Liver (tissue), 9 donors: ENCODE measurements around the gene ZNF491. TPM values are rescaled to one million over a fixed set of nuclear protein-coding genes. Genes with fewer than 3 reads are reported as not detected.

Source experiments
- DNase-seq: peaks from one replicate; pipeline ENCODE4 v3.0.0-alpha.2; 2017; ENCODE audit warnings: low spot score
- H3K27ac ChIP-seq, 2 donors: one replicate each; pipeline ENCODE4 v1.7.0; 2013; ENCODE audit warnings: inconsistent platforms in 2 of 2, low read length in 2 of 2, control low read depth in 1 of 2, low read depth in 1 of 2, mild to moderate bottlenecking in 1 of 2
- H3K27me3 ChIP-seq, 4 donors: one replicate each; pipeline versions ENCODE4 v1.6.1 to v1.7.0; 2013; ENCODE audit warnings: low read length in 3 of 4, inconsistent platforms in 1 of 4, mild to moderate bottlenecking in 1 of 4, moderate library complexity in 1 of 4; ENCODE audit not compliant: control insufficient read depth in 4 of 4, insufficient read depth in 4 of 4
- H3K36me3 ChIP-seq, 4 donors: one replicate each; pipeline versions ENCODE4 v1.6.1 to v1.7.0; 2013; ENCODE audit warnings: low read length in 3 of 4, mild to moderate bottlenecking in 3 of 4, low read depth in 1 of 4, moderate library complexity in 1 of 4; ENCODE audit not compliant: control insufficient read depth in 4 of 4, insufficient read depth in 3 of 4
- H3K4me1 ChIP-seq, 4 donors: one replicate each; pipeline versions ENCODE4 v1.6.1 to v1.7.0; 2013; ENCODE audit warnings: low read length in 3 of 4, mild to moderate bottlenecking in 3 of 4, moderate library complexity in 1 of 4; ENCODE audit not compliant: control insufficient read depth in 4 of 4, insufficient read depth in 4 of 4
- H3K4me3 ChIP-seq, 3 donors: one replicate each; pipeline versions ENCODE4 v1.6.1 to v1.7.0; 2013; ENCODE audit warnings: low read length in 3 of 3, control low read depth in 1 of 3, low read depth in 1 of 3, mild to moderate bottlenecking in 1 of 3
- H3K9ac ChIP-seq, 2 donors: one replicate each; pipeline ENCODE4 v1.7.0; 2013; ENCODE audit warnings: low read length in 2 of 2, mild to moderate bottlenecking in 2 of 2, moderate library complexity in 2 of 2, control low read depth in 1 of 2, low read depth in 1 of 2
- H3K9me3 ChIP-seq, 4 donors: one replicate each; pipeline versions ENCODE4 v1.6.1 to v1.7.0; 2013; ENCODE audit warnings: low read length in 3 of 4; ENCODE audit not compliant: control insufficient read depth in 4 of 4
- EGR1 ChIP-seq, 2 donors: IDR thresholded peaks; 2 replicates each; pipeline ENCODE4 v1.6.1; 2016 to 2018; ENCODE audit warnings: antibody characterized with exemption in 2 of 2, low read depth in 2 of 2
- FOXA1 ChIP-seq: IDR thresholded peaks from 2 replicates; pipeline ENCODE4 v1.6.1; 2016; ENCODE audit warnings: antibody characterized with exemption
- HNF4A ChIP-seq, 2 donors: conservative IDR thresholded peaks; 2 replicates each; pipeline ENCODE4 v1.6.1; 2016; ENCODE audit warnings: antibody characterized with exemption in 2 of 2, mild to moderate bottlenecking in 2 of 2
- JUND ChIP-seq, 2 donors: IDR thresholded peaks; 2 replicates each; pipeline ENCODE4 v1.6.1; 2016; ENCODE audit warnings: antibody characterized with exemption in 2 of 2
- RAD21 ChIP-seq, 2 donors: IDR thresholded peaks; 2 replicates each; pipeline ENCODE4 v1.6.1; 2016; ENCODE audit warnings: antibody characterized with exemption in 2 of 2, mild to moderate bottlenecking in 2 of 2
- RXRA ChIP-seq, 2 donors: IDR thresholded peaks; 2 replicates each; pipeline ENCODE4 v1.6.1; 2017 to 2018; ENCODE audit warnings: antibody characterized with exemption in 2 of 2, mild to moderate bottlenecking in 1 of 2
- SP1 ChIP-seq: IDR thresholded peaks from 2 replicates; pipeline ENCODE4 v1.6.1; 2018; ENCODE audit warnings: antibody characterized with exemption, mild to moderate bottlenecking
- TAF1 ChIP-seq: conservative IDR thresholded peaks from 2 replicates; pipeline ENCODE4 v1.6.1; 2016; ENCODE audit warnings: antibody characterized with exemption, mild to moderate bottlenecking
- YY1 ChIP-seq: IDR thresholded peaks from 2 replicates; pipeline ENCODE4 v1.6.1; 2016; ENCODE audit warnings: antibody characterized with exemption, mild to moderate bottlenecking
- WGBS: extraction: QIAGEN DNeasy Blood & Tissue Kit; methylation state at CpG from one replicate; pipeline ENCODE4 v1.1.7; 2013; 5-methylcytosine and 5-hydroxymethylcytosine counted together
- polyA plus RNA-seq, 2 donors: library from polyadenylated mRNA; stranded (reverse) in 1 of 2; unstranded in 1 of 2; fragments of 200-250 nt in 1 of 2; fragments of >200 nt in 1 of 2; fragmentation: Nextera tagmentation in 1 of 2; extraction: Ambion mirVana in 1 of 2; gene quantifications; one replicate each; pipeline versions ENCODE4 v1.2.1 to v1.2.3, GENCODE V29; 2013 to 2015
- total RNA-seq, 2 donors: library from RNA; depleted of rRNA; stranded (reverse); fragments of >200 nt; gene quantifications; one replicate each; pipeline ENCODE4 v1.2.3, GENCODE V29; 2014
- TF ChIP-seq, protein P1 (sequence below): IDR thresholded peaks from 2 replicates; pipeline ENCODE4 v1.6.1; 2016; ENCODE audit warnings: antibody characterized with exemption
- TF ChIP-seq, protein P2 (sequence below): IDR thresholded peaks from 2 replicates; pipeline ENCODE4 v1.6.1; 2016; ENCODE audit warnings: antibody characterized with exemption, mild to moderate bottlenecking
- TF ChIP-seq, protein P3 (sequence below): fragments of 150-350 bp; IDR thresholded peaks from 2 replicates; pipeline ENCODE4 v1.5.1; 2017; ENCODE audit warnings: improper control_type of control experiment, low read depth, low read length; ENCODE audit not compliant: missing input control
- TF ChIP-seq, protein P4 (sequence below): IDR thresholded peaks from 2 replicates; pipeline ENCODE4 v1.6.1; 2016; ENCODE audit warnings: antibody characterized with exemption
- TF ChIP-seq, protein P5 (sequence below): IDR thresholded peaks from 2 replicates; pipeline ENCODE4 v1.6.1; 2016; ENCODE audit warnings: antibody characterized with exemption
- donor health status: healthy.
- donor health status: healthy.
- donor health status: healthy.
- donor health status: healthy.
- donor health status: healthy.

The ZNF491 gene
- 1 to 10 TPM in 1 of 2 donors, under 1 TPM in 1; 0.98 to 1.8 TPM for total RNA-seq
- polyA plus RNA-seq: under 1 TPM; 0.24 to 0.51 TPM

DNA sequence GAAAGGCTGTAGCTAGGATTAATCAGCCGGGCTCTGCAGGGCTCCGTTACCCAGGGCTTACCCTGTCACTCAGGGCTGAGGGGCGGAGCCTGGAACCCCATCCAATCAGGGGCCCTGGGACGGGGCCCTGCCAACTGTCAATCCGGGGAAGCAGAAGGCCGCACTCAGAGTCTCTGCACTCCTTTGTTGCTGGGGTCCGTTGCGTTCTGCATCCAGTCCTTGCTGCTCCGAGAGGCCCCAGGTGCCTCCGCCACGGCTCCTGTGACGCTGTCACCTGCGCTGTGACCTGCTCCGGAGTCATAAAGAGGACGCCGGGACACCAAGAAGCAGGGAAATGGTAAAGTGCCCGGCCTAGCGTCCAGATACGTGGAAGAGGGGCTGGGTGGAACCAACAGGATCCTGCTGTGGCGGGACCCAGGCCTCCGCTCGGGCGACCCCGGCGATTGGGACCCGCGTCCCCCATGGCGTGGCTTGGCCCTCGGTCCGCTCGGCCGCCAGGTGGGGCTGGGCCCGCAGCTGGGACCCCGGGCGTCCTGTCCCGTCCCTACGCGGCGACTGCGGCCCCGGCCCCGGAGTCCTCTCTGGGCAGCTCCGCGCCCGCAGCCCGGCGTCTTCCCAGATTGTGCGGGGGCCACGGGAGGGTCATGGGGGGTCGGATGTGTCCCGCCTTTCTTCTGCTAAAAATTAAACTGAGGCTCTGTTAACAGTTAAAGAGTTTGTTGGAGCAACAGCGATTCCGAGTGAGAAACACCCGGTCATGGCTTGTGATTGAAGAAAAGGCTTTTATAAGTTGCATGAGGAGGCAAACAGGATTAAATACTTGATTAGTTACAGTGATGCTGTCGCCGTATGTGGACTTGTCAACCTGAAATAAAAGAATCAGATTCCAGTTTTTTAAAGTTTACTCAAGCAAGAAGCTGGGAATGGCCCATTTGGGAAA, at the start of gene ZNF491:
ZNF491 (plus strand) TSS at position 133 of the 940 bp plus-strand sequence. CDS start 7,431 bp downstream, outside the sequence.
- peaks cover 0 to 11% (median 0%) of the 10 kb centered on the region in 4 donors for H3K9me3 ChIP-seq
- peak; percentile 93 for DNase-seq
- peaks cover 6 to 14% (median 12%) of the 10 kb centered on the region in 4 donors for H3K4me1 ChIP-seq
- no peaks in the 10 kb centered on the region for H3K36me3 ChIP-seq
- TF ChIP-seq, protein P1, sequence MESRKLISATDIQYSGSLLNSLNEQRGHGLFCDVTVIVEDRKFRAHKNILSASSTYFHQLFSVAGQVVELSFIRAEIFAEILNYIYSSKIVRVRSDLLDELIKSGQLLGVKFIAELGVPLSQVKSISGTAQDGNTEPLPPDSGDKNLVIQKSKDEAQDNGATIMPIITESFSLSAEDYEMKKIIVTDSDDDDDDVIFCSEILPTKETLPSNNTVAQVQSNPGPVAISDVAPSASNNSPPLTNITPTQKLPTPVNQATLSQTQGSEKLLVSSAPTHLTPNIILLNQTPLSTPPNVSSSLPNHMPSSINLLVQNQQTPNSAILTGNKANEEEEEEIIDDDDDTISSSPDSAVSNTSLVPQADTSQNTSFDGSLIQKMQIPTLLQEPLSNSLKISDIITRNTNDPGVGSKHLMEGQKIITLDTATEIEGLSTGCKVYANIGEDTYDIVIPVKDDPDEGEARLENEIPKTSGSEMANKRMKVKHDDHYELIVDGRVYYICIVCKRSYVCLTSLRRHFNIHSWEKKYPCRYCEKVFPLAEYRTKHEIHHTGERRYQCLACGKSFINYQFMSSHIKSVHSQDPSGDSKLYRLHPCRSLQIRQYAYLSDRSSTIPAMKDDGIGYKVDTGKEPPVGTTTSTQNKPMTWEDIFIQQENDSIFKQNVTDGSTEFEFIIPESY: peak; percentile 21
- peak; percentile 27 for TF ChIP-seq YY1
- TF ChIP-seq, protein P2, sequence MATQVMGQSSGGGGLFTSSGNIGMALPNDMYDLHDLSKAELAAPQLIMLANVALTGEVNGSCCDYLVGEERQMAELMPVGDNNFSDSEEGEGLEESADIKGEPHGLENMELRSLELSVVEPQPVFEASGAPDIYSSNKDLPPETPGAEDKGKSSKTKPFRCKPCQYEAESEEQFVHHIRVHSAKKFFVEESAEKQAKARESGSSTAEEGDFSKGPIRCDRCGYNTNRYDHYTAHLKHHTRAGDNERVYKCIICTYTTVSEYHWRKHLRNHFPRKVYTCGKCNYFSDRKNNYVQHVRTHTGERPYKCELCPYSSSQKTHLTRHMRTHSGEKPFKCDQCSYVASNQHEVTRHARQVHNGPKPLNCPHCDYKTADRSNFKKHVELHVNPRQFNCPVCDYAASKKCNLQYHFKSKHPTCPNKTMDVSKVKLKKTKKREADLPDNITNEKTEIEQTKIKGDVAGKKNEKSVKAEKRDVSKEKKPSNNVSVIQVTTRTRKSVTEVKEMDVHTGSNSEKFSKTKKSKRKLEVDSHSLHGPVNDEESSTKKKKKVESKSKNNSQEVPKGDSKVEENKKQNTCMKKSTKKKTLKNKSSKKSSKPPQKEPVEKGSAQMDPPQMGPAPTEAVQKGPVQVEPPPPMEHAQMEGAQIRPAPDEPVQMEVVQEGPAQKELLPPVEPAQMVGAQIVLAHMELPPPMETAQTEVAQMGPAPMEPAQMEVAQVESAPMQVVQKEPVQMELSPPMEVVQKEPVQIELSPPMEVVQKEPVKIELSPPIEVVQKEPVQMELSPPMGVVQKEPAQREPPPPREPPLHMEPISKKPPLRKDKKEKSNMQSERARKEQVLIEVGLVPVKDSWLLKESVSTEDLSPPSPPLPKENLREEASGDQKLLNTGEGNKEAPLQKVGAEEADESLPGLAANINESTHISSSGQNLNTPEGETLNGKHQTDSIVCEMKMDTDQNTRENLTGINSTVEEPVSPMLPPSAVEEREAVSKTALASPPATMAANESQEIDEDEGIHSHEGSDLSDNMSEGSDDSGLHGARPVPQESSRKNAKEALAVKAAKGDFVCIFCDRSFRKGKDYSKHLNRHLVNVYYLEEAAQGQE: peak; percentile 45
- TF ChIP-seq TAF1: peak; percentile 68
- TF ChIP-seq JUND (IDR thresholded peaks at IDR 0.05): no peak
- peak; percentile 62 for TF ChIP-seq SP1
- no peak for TF ChIP-seq RXRA (IDR thresholded peaks at IDR 0.05)
- peak in 1 of 2 donors; percentile 9 for TF ChIP-seq RAD21 (IDR thresholded peaks at IDR 0.05)
- TF ChIP-seq FOXA1: no peak
- TF ChIP-seq, protein P3, sequence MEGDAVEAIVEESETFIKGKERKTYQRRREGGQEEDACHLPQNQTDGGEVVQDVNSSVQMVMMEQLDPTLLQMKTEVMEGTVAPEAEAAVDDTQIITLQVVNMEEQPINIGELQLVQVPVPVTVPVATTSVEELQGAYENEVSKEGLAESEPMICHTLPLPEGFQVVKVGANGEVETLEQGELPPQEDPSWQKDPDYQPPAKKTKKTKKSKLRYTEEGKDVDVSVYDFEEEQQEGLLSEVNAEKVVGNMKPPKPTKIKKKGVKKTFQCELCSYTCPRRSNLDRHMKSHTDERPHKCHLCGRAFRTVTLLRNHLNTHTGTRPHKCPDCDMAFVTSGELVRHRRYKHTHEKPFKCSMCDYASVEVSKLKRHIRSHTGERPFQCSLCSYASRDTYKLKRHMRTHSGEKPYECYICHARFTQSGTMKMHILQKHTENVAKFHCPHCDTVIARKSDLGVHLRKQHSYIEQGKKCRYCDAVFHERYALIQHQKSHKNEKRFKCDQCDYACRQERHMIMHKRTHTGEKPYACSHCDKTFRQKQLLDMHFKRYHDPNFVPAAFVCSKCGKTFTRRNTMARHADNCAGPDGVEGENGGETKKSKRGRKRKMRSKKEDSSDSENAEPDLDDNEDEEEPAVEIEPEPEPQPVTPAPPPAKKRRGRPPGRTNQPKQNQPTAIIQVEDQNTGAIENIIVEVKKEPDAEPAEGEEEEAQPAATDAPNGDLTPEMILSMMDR: no peak
- TF ChIP-seq EGR1 (IDR thresholded peaks at IDR 0.05; ENCODE audit: low read depth in 2 of 2): no peak
- TF ChIP-seq, protein P4, sequence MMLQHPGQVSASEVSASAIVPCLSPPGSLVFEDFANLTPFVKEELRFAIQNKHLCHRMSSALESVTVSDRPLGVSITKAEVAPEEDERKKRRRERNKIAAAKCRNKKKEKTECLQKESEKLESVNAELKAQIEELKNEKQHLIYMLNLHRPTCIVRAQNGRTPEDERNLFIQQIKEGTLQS: no peak
- TF ChIP-seq HNF4A (conservative IDR thresholded peaks at IDR 0.05): no peak
- TF ChIP-seq, protein P5, sequence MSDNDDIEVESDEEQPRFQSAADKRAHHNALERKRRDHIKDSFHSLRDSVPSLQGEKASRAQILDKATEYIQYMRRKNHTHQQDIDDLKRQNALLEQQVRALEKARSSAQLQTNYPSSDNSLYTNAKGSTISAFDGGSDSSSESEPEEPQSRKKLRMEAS: no peak
- H3K4me3 ChIP-seq: peak within 1 kb of the TSS; percentile 53 to 82 (median 56)
- H3K9ac ChIP-seq: peak within 1 kb of the TSS; percentile 48 to 87
- H3K27me3 ChIP-seq: no peaks in the 10 kb centered on the region
- under 1% methylated on average over 56 of the region's 56 CpGs for WGBS
- peak within 1 kb of the TSS; percentile 52 to 56 for H3K27ac ChIP-seq
